Measurements from ENCODE around the gene TSPAN5. TPM values are rescaled to one million over a fixed set of nuclear protein-coding genes. Genes with fewer than 3 reads are reported as not detected.

Gene TSPAN5
- total and polyA plus RNA-seq, 9 of the 15 experiments (the other 6 are each of a cell fraction or from before 2014, with no cell fraction given) = 0.58 to 6.6 (median 0.73) TPM

- Histone ChIP-seq H2AFZ (ENCODE audit: low read depth, low read length) (no peak overlapping the region), H3K27me3 (ENCODE audit: control insufficient read depth in 2 of 2, insufficient read depth in 2 of 2, low read length in 2 of 2) (peaks cover 0 to 18% of the 10 kb centered on the region in 2 experiments; a peak in 3 of 5 replicates), H3K9me3 (replicated peaks; ENCODE audit: control insufficient read depth, insufficient read depth, low read depth, low read length) (no peaks in the 10 kb centered on the region), H3K27ac (ENCODE audit: extremely low read depth, low read depth, low read length) (no peak overlapping the region), H3K9me1 (ENCODE audit: control insufficient read depth, insufficient read depth, low read length) (no peaks in the 10 kb centered on the region), H4K20me1 (replicated peaks; ENCODE audit: control insufficient read depth, insufficient read depth, low read length) (no peaks in the 10 kb centered on the region), H3K9ac (ENCODE audit: insufficient read depth in 1 of 2, low read depth in 2 of 2, low read length in 2 of 2) (no peak overlapping the region), H3K4me2 (ENCODE audit: insufficient read depth, low read length) (no peak overlapping the region), H3K4me1 (replicated peaks in 1 of 2; ENCODE audit: control insufficient read depth in 2 of 2, insufficient read depth in 2 of 2, low read length in 2 of 2) (no peaks in the 10 kb centered on the region; a peak in 1 of 5 replicates), H3K79me2 (ENCODE audit: control insufficient read depth, insufficient read depth, low read length) (no peaks in the 10 kb centered on the region), H3K4me3 (no peak overlapping the region), H3K36me3 (ENCODE audit: control insufficient read depth, insufficient read depth, low read length) (no peaks in the 10 kb centered on the region)
- ChIA-PET CTCF (ENCODE audit: low intra/inter-chr PET ratio) (no interaction called here), POLR2A (interaction anchor here (0.5 kb wide), 1 partner anchor 9 kb away, joined by 3 read pairs; no protein-coding TSS in a partner anchor)
- in situ Hi-C loops (cut with MboI) = no loop called here
- no peak for FAIRE-seq
- BruUV-seq (replicated peaks) = no TSS peak
- no peak for TF ChIP-seq ZNF431 (CRISPR knock-in tag; IDR thresholded peaks at IDR 0.05)
- no peak for TF ChIP-seq HMG20A (CRISPR knock-in tag; conservative IDR thresholded peaks at IDR 0.05)
- no peak for TF ChIP-seq POLR2B (IDR thresholded peaks at IDR 0.05; ENCODE audit: low read depth, partially characterized antibody)
- no peak for TF ChIP-seq CEBPZ (IDR thresholded peaks at IDR 0.05; ENCODE audit: borderline replicate concordance, low read depth, low read length)
- TF ChIP-seq, protein P1, sequence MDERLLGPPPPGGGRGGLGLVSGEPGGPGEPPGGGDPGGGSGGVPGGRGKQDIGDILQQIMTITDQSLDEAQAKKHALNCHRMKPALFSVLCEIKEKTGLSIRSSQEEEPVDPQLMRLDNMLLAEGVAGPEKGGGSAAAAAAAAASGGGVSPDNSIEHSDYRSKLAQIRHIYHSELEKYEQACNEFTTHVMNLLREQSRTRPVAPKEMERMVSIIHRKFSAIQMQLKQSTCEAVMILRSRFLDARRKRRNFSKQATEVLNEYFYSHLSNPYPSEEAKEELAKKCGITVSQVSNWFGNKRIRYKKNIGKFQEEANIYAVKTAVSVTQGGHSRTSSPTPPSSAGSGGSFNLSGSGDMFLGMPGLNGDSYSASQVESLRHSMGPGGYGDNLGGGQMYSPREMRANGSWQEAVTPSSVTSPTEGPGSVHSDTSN (CRISPR knock-in tag; IDR thresholded peaks at IDR 0.05; ENCODE audit: low read depth) = no peak
- TF ChIP-seq, protein P1 (tag; conservative IDR thresholded peaks at IDR 0.05; ENCODE audit: low read depth) = no peak
- TF ChIP-seq, protein P2, sequence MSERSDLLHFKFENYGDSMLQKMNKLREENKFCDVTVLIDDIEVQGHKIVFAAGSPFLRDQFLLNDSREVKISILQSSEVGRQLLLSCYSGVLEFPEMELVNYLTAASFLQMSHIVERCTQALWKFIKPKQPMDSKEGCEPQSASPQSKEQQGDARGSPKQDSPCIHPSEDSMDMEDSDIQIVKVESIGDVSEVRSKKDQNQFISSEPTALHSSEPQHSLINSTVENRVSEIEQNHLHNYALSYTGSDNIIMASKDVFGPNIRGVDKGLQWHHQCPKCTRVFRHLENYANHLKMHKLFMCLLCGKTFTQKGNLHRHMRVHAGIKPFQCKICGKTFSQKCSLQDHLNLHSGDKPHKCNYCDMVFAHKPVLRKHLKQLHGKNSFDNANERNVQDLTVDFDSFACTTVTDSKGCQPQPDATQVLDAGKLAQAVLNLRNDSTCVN (CRISPR knock-in tag; IDR thresholded peaks at IDR 0.05) = no peak
- no peak for TF ChIP-seq ZNF408 (CRISPR knock-in tag; IDR thresholded peaks at IDR 0.05; ENCODE audit: low read depth)
- no peak for TF ChIP-seq KLF16 (IDR thresholded peaks at IDR 0.05)
- no peak for TF ChIP-seq XRCC5 (IDR thresholded peaks at IDR 0.05; ENCODE audit: low read depth, low read length)
- no peak for DNase-seq (ENCODE audit: extremely low read depth in 1 of 4, low spot score in 3 of 4)
- ATAC-seq = no peak
- intact Hi-C loops (cut with micrococcal nuclease) = no loop called here
- WGBS (ENCODE audit: insufficient coverage, low coverage, missing lambda C conversion rate) = 20% methylated on average over 7 of the region's 7 CpGs
These were observed 172.5 kb downstream of the TSPAN5 start for GRCh38 chr4:98485816-98486345.

Measured in K562 (cell line).